Lung (tissue), 12 donors: ENCODE data around the gene IL1RAP. TPM values are rescaled to one million over a fixed set of nuclear protein-coding genes. Genes with fewer than 3 reads are reported as not detected.

ENCODE experiments used
- ATAC-seq: fragments of 200-7000 bp; cut with Tn5 transposase; one replicate; pipeline ENCODE4 v1.9.1; 2020; ENCODE audit warnings: moderate number of reproducible peaks; ENCODE audit not compliant: insufficient read depth, low FRiP score
- DNase-seq, 3 donors: peaks; one replicate each; pipeline ENCODE4 v3.0.0-alpha.2; 2013 to 2017
- H3K27ac ChIP-seq, 2 donors: one replicate each; pipeline ENCODE4 v1.5.1; 2013; ENCODE audit warnings: mild to moderate bottlenecking in 2 of 2, moderate library complexity in 2 of 2, control low read depth in 1 of 2, inconsistent platforms in 1 of 2, low read depth in 1 of 2, low read length in 1 of 2
- H3K27me3 ChIP-seq, 3 donors: one replicate each; pipeline ENCODE4 v1.5.1; 2013; ENCODE audit warnings: low read length in 2 of 3; ENCODE audit not compliant: control insufficient read depth in 3 of 3, insufficient read depth in 3 of 3
- H3K36me3 ChIP-seq, 4 donors: one replicate each; pipeline ENCODE4 v1.5.1; 2013; ENCODE audit warnings: low read length in 4 of 4, mild to moderate bottlenecking in 1 of 4, moderate library complexity in 1 of 4; ENCODE audit not compliant: control insufficient read depth in 4 of 4, insufficient read depth in 4 of 4
- H3K4me1 ChIP-seq, 5 donors: one replicate each; pipeline ENCODE4 v1.5.1; 2013; ENCODE audit warnings: low read length in 5 of 5, mild to moderate bottlenecking in 2 of 5, moderate library complexity in 1 of 5; ENCODE audit not compliant: control insufficient read depth in 5 of 5, insufficient read depth in 5 of 5
- H3K4me3 ChIP-seq: one replicate; pipeline ENCODE4 v1.5.1; 2013; ENCODE audit warnings: mild to moderate bottlenecking, control low read depth, moderate library complexity
- H3K9ac ChIP-seq, 2 donors: one replicate each; pipeline ENCODE4 v1.5.1; 2013; ENCODE audit warnings: low read length in 2 of 2, control low read depth in 1 of 2; ENCODE audit not compliant: insufficient read depth in 1 of 2
- H3K9me3 ChIP-seq, 4 donors: one replicate each; pipeline ENCODE4 v1.5.1; 2013; ENCODE audit warnings: low read length in 3 of 4, mild to moderate bottlenecking in 1 of 4, moderate library complexity in 1 of 4; ENCODE audit not compliant: control insufficient read depth in 4 of 4, insufficient read depth in 3 of 4
- CTCF ChIP-seq: IDR thresholded peaks from 2 replicates; pipeline ENCODE4 v1.5.1; 2012; ENCODE audit warnings: mild to moderate bottlenecking; ENCODE audit errors: control extremely low read depth, extremely low read depth
- WGBS, 2 donors: extraction: QIAGEN DNeasy Blood & Tissue Kit; methylation state at CpG; one replicate each; pipeline ENCODE4 v1.1.7; 2013; 5-methylcytosine and 5-hydroxymethylcytosine counted together
- polyA plus RNA-seq, 2 donors: library from polyadenylated mRNA; stranded (reverse); fragments of 200-250 nt; gene quantifications; one replicate each; pipeline ENCODE4 v1.2.1, GENCODE V29; 2013
- total RNA-seq, 2 donors: library from RNA; depleted of rRNA in 1 of 2; stranded (reverse); fragments of >200 nt in 1 of 2; gene quantifications; one replicate each; pipeline ENCODE4 v1.2.1, GENCODE V29; 2014 to 2021
- donor health status: control.
- donor health status: control.
- donor health status: Bipolar disorder and iron deficiency.
- donor health status: healthy.
- donor health status: DM: yes; HTN: yes; CAD: no.

The IL1RAP gene
- total and polyA plus RNA-seq, 4 donors, result 3.2 to 34.2 (median 26.8) TPM

DNA sequence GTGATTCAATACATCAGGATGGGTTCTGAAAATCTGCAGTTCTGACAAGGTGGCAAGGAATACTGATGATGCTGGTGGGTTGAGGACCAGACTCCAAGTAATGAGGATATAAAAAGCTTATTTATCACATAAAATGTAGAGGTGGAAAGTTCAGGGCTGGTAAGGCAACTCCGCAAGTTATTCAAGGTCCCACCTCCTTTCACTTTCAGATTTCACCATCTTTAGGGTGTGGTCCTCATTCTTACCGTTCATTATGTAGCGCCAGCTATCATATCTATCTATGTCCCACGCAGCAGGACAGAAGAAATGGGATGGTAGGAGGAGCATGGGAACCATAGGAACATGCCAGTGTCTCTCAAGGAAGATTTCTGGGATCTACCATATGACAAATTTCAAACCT, 80.3 kb downstream of the IL1RAP start:
- no peaks in the 10 kb centered on the region for H3K36me3 ChIP-seq
- H3K4me3 ChIP-seq, result no peak overlapping the region
- 85 to 86% methylated on average over 4 of the region's 4 CpGs for WGBS, 2 donors
- H3K27me3 ChIP-seq, result no peaks in the 10 kb centered on the region
- DNase-seq (no peak), ATAC-seq (no peak)
- peaks cover 0 to 14% (median 2%) of the 10 kb centered on the region in 5 donors for H3K4me1 ChIP-seq
- no peak overlapping the region for H3K9ac ChIP-seq
- no peak for TF ChIP-seq CTCF
- H3K27ac ChIP-seq, result no peak overlapping the region
- no peaks in the 10 kb centered on the region for H3K9me3 ChIP-seq

DNA sequence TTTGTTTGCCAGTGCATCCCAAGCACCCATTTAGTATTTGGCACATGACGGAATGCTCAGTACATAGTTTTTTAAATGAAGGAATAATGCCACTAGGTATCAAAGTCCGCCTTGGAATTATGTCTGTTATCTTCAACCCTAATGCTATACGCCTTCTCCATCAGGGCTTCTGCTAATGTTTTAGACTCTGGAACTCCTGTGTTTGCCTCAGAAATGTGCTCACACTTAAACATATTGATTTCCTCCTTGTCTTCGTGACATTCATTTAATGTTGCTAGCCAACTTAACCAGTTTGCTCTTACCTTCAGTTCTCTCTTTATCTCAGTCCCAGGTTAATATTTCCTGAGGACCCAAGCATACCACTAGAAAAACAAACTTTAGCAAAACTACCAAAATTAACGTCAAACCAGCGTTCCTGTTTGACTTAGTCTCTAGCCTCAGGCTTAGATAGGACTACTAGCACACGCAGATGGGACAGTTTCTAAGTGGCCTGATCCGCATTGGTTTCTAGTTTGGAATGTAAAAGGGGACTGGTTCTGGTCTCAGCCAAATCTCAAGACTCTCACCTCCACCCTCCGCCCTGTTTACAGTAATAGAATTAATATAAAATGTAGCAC, 81.4 kb downstream of the IL1RAP start:
- DNase-seq, result no peak
- Histone ChIP-seq H3K4me3 (no peak overlapping the region), H3K9ac (no peak overlapping the region), H3K36me3 (no peaks in the 10 kb centered on the region), H3K9me3 (no peaks in the 10 kb centered on the region), H3K4me1 (peaks cover 0 to 15% (median 2%) of the 10 kb centered on the region in 5 donors), H3K27me3 (no peaks in the 10 kb centered on the region), H3K27ac (no peak overlapping the region)
- TF ChIP-seq CTCF, result no peak
- WGBS, 2 donors, result 88 to 96% methylated on average over 9 of the region's 9 CpGs
- no peak for ATAC-seq

DNA sequence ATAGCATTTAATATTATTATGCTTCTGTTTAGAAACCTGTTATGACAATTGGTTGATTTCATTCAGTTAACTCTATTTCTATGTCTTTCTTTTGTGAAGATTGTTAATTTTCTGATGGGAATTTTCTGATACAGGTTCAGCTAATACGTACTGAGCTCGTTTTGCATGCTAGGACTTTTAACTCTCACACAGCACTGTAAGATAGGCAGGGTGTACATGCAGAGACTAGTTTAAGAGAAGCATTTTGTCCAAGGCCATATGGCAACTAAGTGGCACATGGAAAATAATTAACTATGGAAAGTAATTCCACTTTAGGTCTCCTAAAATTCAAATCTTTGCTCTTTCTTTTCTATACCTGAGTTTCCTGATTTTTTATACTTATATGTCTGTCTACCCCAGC, 81.9 kb downstream of the IL1RAP start:
- 83 to 92% methylated on average over 2 of the region's 2 CpGs for WGBS, 2 donors
- Histone ChIP-seq H3K27me3 (no peaks in the 10 kb centered on the region), H3K4me3 (no peak overlapping the region), H3K9ac (no peak overlapping the region), H3K36me3 (no peaks in the 10 kb centered on the region), H3K27ac (no peak overlapping the region), H3K9me3 (no peaks in the 10 kb centered on the region), H3K4me1 (peaks cover 0 to 19% (median 2%) of the 10 kb centered on the region in 5 donors)
- ATAC-seq (no peak), DNase-seq (no peak)
- TF ChIP-seq CTCF, result no peak
